HepG2 (cell line): ENCODE measurements around the gene OPA3. TPM values are rescaled to one million over a fixed set of nuclear protein-coding genes. Genes with fewer than 3 reads are reported as not detected.
A peak's percentile ranks its signal among the peaks of the same experiment; 100 is the strongest.

ENCODE experiments used
- ATM ChIP-seq: fragments of 450-650 bp; IDR thresholded peaks from 2 replicates; pipeline ENCODE4 v1.7.1; 2017; ENCODE audit warnings: mild to moderate bottlenecking, borderline replicate concordance
- E2F2 ChIP-seq: sonication (generic); formaldehyde crosslinking; IDR thresholded peaks from 2 replicates; pipeline ENCODE4 v1.4.0; 2020; ENCODE audit warnings: missing genetic modification reagents, borderline replicate concordance
- EEA1 ChIP-seq: sonication (generic); formaldehyde crosslinking; IDR thresholded peaks from 2 replicates; pipeline ENCODE4 v1.5.1; 2020; ENCODE audit warnings: mild to moderate bottlenecking, missing genetic modification reagents, borderline replicate concordance
- GFI1 ChIP-seq: sonication (generic); formaldehyde crosslinking; IDR thresholded peaks from 2 replicates; pipeline ENCODE4 v1.5.0; 2020; ENCODE audit warnings: missing genetic modification reagents, mild to moderate bottlenecking, borderline replicate concordance
- HIC2 ChIP-seq: sonication (generic); formaldehyde crosslinking; IDR thresholded peaks from 2 replicates; pipeline ENCODE4 v1.9.0; 2022; ENCODE audit warnings: low read depth, missing genetic modification reagents
- MBD4 ChIP-seq: IDR thresholded peaks from 2 replicates; pipeline ENCODE4 v1.6.1; 2012; ENCODE audit warnings: low read length, inconsistent platforms, borderline replicate concordance
- NFYC ChIP-seq: IDR thresholded peaks from 2 replicates; pipeline ENCODE4 v1.6.1; 2016; ENCODE audit warnings: missing genetic modification reagents, missing compliant biosample characterization
- POGZ ChIP-seq: sonication (generic); formaldehyde crosslinking; IDR thresholded peaks from 2 replicates; pipeline ENCODE4 v1.4.0; 2020; ENCODE audit warnings: mild to moderate bottlenecking, missing genetic modification reagents
- PRMT3 ChIP-seq: sonication (generic); formaldehyde crosslinking; IDR thresholded peaks from 2 replicates; pipeline ENCODE4 v1.8.1; 2022; ENCODE audit warnings: low read depth, mild to moderate bottlenecking, moderate library complexity, missing genetic modification reagents, borderline replicate concordance
- RBM22 ChIP-seq: fragments of 200-400 bp; formaldehyde crosslinking; optimal IDR thresholded peaks from 2 replicates; pipeline ENCODE3; 2017; ENCODE audit warnings: mild to moderate bottlenecking, low read length, moderate library complexity
- SIN3A ChIP-seq: IDR thresholded peaks from 2 replicates; pipeline ENCODE4 v1.6.1; 2011; ENCODE audit warnings: low read depth, mild to moderate bottlenecking, control low read depth, low read length, borderline replicate concordance
- SKI ChIP-seq: fragments of 450-650 bp; IDR thresholded peaks from one replicate; pipeline ENCODE4 v1.6.1; 2018; ENCODE audit warnings: mild to moderate bottlenecking; ENCODE audit not compliant: partially characterized antibody
- TFAP4 ChIP-seq: sonication (generic); IDR thresholded peaks from 2 replicates; pipeline ENCODE4 v1.6.1; 2016; ENCODE audit warnings: low read depth, borderline replicate concordance
- TOPORS ChIP-seq: sonication (generic); formaldehyde crosslinking; IDR thresholded peaks from 2 replicates; pipeline ENCODE4 v1.8.0; 2023; ENCODE audit warnings: mild to moderate bottlenecking, missing genetic modification reagents
- TRIM24 ChIP-seq: sonication (generic); formaldehyde crosslinking; IDR thresholded peaks from 2 replicates; pipeline ENCODE4 v1.8.0; 2022; ENCODE audit warnings: mild to moderate bottlenecking, missing genetic modification reagents
- ZBTB7A ChIP-seq: sonication (generic); formaldehyde crosslinking; IDR thresholded peaks from 2 replicates; pipeline ENCODE4 v1.8.0; 2022; ENCODE audit warnings: mild to moderate bottlenecking, missing genetic modification reagents
- ZFP1 ChIP-seq: IDR thresholded peaks from 2 replicates; pipeline ENCODE4 v1.6.1; 2016
- ZFP82 ChIP-seq: sonication (generic); formaldehyde crosslinking; IDR thresholded peaks from 2 replicates; pipeline ENCODE4 v1.5.1; 2020; ENCODE audit warnings: mild to moderate bottlenecking, missing genetic modification reagents, borderline replicate concordance
- ZNF275 ChIP-seq: sonication (generic); formaldehyde crosslinking; IDR thresholded peaks from 2 replicates; pipeline ENCODE4 v1.8.0; 2022; ENCODE audit warnings: missing genetic modification reagents, mild to moderate bottlenecking, inconsistent platforms, borderline replicate concordance
- ZNF343 ChIP-seq: sonication (generic); formaldehyde crosslinking; IDR thresholded peaks from 2 replicates; pipeline ENCODE4 v1.4.0; 2020; ENCODE audit warnings: mild to moderate bottlenecking, missing genetic modification reagents
- ZNF350 ChIP-seq: sonication (generic); formaldehyde crosslinking; IDR thresholded peaks from 2 replicates; pipeline ENCODE4 v1.4.0; 2020; ENCODE audit warnings: mild to moderate bottlenecking, low read depth, missing genetic modification reagents, borderline replicate concordance
- ZNF432 ChIP-seq: sonication (generic); formaldehyde crosslinking; IDR thresholded peaks from 2 replicates; pipeline ENCODE4 v1.5.0; 2020; ENCODE audit warnings: missing genetic modification reagents, mild to moderate bottlenecking, borderline replicate concordance
- ZNF572 ChIP-seq: sonication (generic); formaldehyde crosslinking; IDR thresholded peaks from 2 replicates; pipeline ENCODE4 v1.5.1; 2020; ENCODE audit warnings: mild to moderate bottlenecking, missing genetic modification reagents
- ZNF720 ChIP-seq: sonication (generic); formaldehyde crosslinking; IDR thresholded peaks from 2 replicates; pipeline ENCODE4 v1.4.0; 2020; ENCODE audit warnings: missing genetic modification reagents
- ZSCAN5A ChIP-seq: sonication (generic); formaldehyde crosslinking; IDR thresholded peaks from 2 replicates; pipeline ENCODE4 v1.8.0; 2022; ENCODE audit warnings: mild to moderate bottlenecking, missing genetic modification reagents, borderline replicate concordance
- polyA plus RNA-seq, 8 experiments: library from polyadenylated mRNA; depleted of rRNA in 3 of 8; stranded (reverse) in 7 of 8; unstranded in 1 of 8; fragments of >200 nt; fragmentation: Illumina TruSeq in 4 of 8; extraction: Trizol in 4 of 8; gene quantifications; 2 replicates each; pipeline versions ENCODE4 v1.2.1 to v1.2.3, GENCODE V29; 2011 to 2016; ENCODE audit warnings: low read depth in 4 of 8, missing spikeins in 1 of 8, mixed read lengths in 1 of 8; ENCODE audit not compliant: insufficient read depth in 1 of 8
- total RNA-seq, 5 experiments: library from RNA; depleted of rRNA; stranded (reverse); fragments of >200 nt; fragmentation: Illumina TruSeq; extraction: Trizol; gene quantifications; 2 replicates each; pipeline ENCODE4 v1.2.3, GENCODE V29; 2016; ENCODE audit warnings: low read depth in 1 of 5

Gene OPA3
- total and polyA plus RNA-seq, 2 of the 13 experiments (the other 11 are each of a cell fraction or from before 2014, with no cell fraction given) = 8.3 to 17.7 TPM

- TF ChIP-seq HIC2 (CRISPR knock-in tag) (no peak), RBM22 (no peak), MBD4 (no peak), TOPORS (no peak), NFYC (CRISPR knock-in tag) (peak; percentile 52; the same call in 1 of the 2 replicates), ZNF275 (no peak; the same call in 1 of the 2 replicates), GFI1 (CRISPR knock-in tag) (no peak), ZNF720 (CRISPR knock-in tag) (no peak), SIN3A (no peak), ZNF572 (CRISPR knock-in tag) (no peak), TRIM24 (CRISPR knock-in tag) (no peak), ATM (no peak), ZBTB7A (CRISPR knock-in tag) (0 out of 2 replicates have a peak, but pooled peaks have one; percentile 74), ZFP1 (no peak), ZFP82 (CRISPR knock-in tag) (no peak), ZSCAN5A (CRISPR knock-in tag) (peak; percentile 43; the same call in 1 of the 2 replicates), ZNF343 (CRISPR knock-in tag) (no peak), EEA1 (CRISPR knock-in tag) (0 out of 2 replicates have a peak, but pooled peaks have one; percentile 29), TFAP4 (no peak), ZNF432 (no peak), SKI (no peak), ZNF350 (CRISPR knock-in tag) (peak; percentile 55; the same call in 1 of the 2 replicates), E2F2 (no peak), POGZ (no peak), PRMT3 (no peak)
These were observed 6.5 kb upstream of the OPA3 start (continued) for GRCh38 chr19:45591004-45591637.
